Measurements from ENCODE around the gene OSBPL8. TPM values are rescaled to one million over a fixed set of nuclear protein-coding genes. Genes with fewer than 3 reads are reported as not detected.

OSBPL8 gene
- total and polyA plus RNA-seq, 12 donors, result 3.7 to 154 (median 45.1) TPM

GRCh38 chr12:76523408-76523807, 36.2 kb downstream of the OSBPL8 start:
- intact Hi-C loops (cut with DNase I), result no loop called here
- no peak overlapping the region for H3K4me3 ChIP-seq
- H3K4me1 ChIP-seq (replicated peaks in 1 of 2), result no peaks in the 10 kb centered on the region
- no peaks in the 10 kb centered on the region for H3K9me3 ChIP-seq (replicated peaks in 1 of 3)
- no peak for TF ChIP-seq POLR2A (IDR thresholded peaks at IDR 0.05)
- TF ChIP-seq CTCF (IDR thresholded peaks at IDR 0.05), result no peak
- DNase-seq, result no peak
- H3K36me3 ChIP-seq (replicated peaks in 1 of 2), result no peaks in the 10 kb centered on the region
- H3K27me3 ChIP-seq, result no peaks in the 10 kb centered on the region
- no peak overlapping the region for H3K27ac ChIP-seq

- no peak for DNase-seq
- no peaks in the 10 kb centered on the region for H3K27me3 ChIP-seq
- intact Hi-C loops (cut with DNase I), result no loop called here
- H3K36me3 ChIP-seq (replicated peaks in 1 of 2), result no peaks in the 10 kb centered on the region
- TF ChIP-seq POLR2A (IDR thresholded peaks at IDR 0.05) (no peak), CTCF (IDR thresholded peaks at IDR 0.05) (no peak)
- no peak overlapping the region for H3K27ac ChIP-seq
- H3K4me3 ChIP-seq, result no peak overlapping the region
- no peaks in the 10 kb centered on the region for H3K4me1 ChIP-seq (replicated peaks in 1 of 2)
- no peaks in the 10 kb centered on the region for H3K9me3 ChIP-seq (replicated peaks in 1 of 3)
Measured at GRCh38 chr12:76520348-76520747, 39.2 kb downstream of the OSBPL8 start.

- H3K27ac ChIP-seq, result no peak overlapping the region
- DNase-seq, result no peak
- intact Hi-C loops (cut with DNase I), result no loop called here
- no peaks in the 10 kb centered on the region for H3K4me1 ChIP-seq (replicated peaks in 1 of 2)
- no peak overlapping the region for H3K4me3 ChIP-seq
- H3K9me3 ChIP-seq (replicated peaks in 1 of 3), result no peaks in the 10 kb centered on the region
- TF ChIP-seq CTCF (IDR thresholded peaks at IDR 0.05), result no peak
- no peak for TF ChIP-seq POLR2A (IDR thresholded peaks at IDR 0.05)
- 79 to 87% (median 84%) methylated on average over 5 of the region's 5 CpGs for WGBS, 4 donors
- H3K36me3 ChIP-seq (replicated peaks in 1 of 2), result no peaks in the 10 kb centered on the region
- no peaks in the 10 kb centered on the region for H3K27me3 ChIP-seq
Measured at GRCh38 chr12:76519538-76519937, 40.0 kb downstream of the OSBPL8 start.

- intact Hi-C loops (cut with DNase I), result no loop called here
- H3K36me3 ChIP-seq (replicated peaks in 1 of 2), result no peaks in the 10 kb centered on the region
- H3K9me3 ChIP-seq (replicated peaks in 1 of 3), result no peaks in the 10 kb centered on the region
- 91 to 98% (median 97%) methylated on average over 2 of the region's 2 CpGs for WGBS, 4 donors
- DNase-seq, result no peak
- H3K27me3 ChIP-seq, result no peaks in the 10 kb centered on the region
- TF ChIP-seq POLR2A (IDR thresholded peaks at IDR 0.05), result no peak
- TF ChIP-seq CTCF (IDR thresholded peaks at IDR 0.05), result no peak
- no peaks in the 10 kb centered on the region for H3K4me1 ChIP-seq (replicated peaks in 1 of 2)
- no peak overlapping the region for H3K4me3 ChIP-seq
- H3K27ac ChIP-seq, result no peak overlapping the region
Measured at GRCh38 chr12:76518699-76519098, 40.9 kb downstream of the OSBPL8 start.

Data from adrenal gland (tissue), 12 donors.